Pons (tissue), 1 donor: ENCODE measurements around the gene YBX2.
A peak's percentile ranks its signal among the peaks of the same experiment; 100 is the strongest.

Source experiments
- DNase-seq: peaks from one replicate; pipeline ENCODE4 v3.0.0-alpha.2; 2016; ENCODE audit warnings: low spot score

Gene YBX2

DNA sequence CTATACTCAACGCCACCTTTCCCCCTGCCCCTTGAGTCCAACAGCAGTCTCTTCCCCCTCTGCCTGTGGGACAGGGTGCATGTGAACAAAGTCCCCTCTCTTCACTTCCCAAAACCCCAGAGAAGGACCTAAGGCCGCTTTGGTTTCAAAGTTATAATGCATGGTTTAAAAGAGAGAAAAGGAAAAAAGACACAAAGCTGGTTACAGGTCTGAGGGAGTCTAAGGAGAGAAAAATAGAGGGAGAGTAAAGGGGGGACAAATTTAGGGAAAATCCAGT, 51.0 kb downstream of the YBX2 start:
- no peak for DNase-seq

DNA sequence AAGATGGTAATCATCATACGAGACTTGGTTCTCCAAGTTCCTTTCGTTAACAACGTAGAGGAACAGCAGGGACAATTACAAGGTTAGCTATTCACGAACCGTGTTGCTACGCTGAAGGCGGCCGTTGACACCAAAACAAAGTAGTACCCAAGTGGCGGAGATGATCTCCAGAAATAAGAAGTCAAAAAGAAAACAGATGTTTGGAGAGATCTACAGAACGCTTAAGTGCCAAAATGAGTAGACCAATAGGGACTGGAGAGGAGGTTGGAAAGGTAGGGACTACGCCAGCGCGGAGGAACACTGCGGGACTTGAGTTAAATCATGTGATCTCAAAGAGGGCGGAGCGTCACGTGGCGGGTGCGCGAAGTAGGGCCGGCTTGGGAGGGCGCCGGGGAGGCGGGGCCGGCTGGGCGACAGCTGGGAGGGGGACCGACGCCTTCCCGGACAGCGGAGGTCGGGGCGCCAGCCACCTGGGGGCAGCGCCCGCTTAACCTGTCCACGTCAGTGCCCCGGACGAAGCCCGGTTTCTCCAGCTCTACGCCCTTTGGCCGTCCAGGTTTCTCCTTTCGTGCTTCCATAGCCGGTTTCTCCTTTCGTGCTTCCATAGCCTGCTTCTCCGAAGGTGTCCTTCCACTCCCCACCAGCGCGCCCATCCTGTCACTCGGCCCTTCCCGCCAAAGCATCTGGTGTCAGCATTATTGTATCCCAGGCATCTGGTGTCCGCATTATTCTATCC, 51.6 kb downstream of the YBX2 start:
- DNase-seq = peak; percentile 94

DNA sequence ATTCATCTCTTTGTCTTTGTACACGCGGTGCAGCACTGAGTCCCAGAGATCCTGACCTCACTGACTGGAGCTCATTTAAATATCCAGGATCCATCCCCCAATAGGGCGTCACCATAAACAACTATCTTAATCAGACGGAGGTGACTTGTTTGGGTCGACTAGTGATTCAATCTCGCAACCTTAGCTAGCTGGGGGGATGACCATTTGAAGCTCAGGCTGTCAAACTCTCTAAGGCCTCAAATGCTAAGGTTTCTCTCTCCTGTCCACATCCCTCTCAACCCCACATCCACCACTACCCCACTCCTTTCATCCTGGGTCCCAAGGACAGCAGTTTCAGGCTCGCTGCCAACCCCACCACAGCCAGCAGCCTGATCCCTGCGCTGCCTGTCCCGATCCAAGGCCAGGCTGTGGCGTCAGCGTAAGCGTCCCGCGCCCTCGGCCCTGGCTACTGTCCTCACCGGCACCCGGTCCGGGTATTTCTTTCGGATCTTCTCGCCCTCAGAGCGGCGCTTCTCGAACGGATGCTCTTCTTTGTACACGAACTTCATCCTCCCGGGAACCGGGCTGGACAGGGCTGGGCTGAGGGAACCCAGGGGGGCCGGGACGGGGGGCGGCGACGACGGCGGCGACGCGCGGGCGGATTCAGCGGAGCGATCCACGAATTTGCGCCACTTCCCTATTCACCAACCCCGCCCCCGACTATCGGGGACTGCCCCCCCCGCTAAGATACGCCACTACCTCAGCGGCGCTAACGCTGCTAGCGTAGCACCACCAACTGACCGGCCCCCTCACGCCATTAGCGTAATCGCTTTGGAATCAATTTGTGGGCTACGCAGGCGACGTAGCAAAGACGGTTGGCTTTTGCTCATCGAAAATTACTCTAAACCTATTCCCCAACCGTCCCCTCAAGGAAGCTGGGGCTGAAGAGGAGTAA, 52.4 kb downstream of the YBX2 start, which contains the start of gene GABARAP:
Gene GABARAP (minus strand): TSS at position 667 of the 934 bp plus-strand sequence. CDS start 119 bp downstream, at position 548.
- DNase-seq = peak; percentile 94

DNA sequence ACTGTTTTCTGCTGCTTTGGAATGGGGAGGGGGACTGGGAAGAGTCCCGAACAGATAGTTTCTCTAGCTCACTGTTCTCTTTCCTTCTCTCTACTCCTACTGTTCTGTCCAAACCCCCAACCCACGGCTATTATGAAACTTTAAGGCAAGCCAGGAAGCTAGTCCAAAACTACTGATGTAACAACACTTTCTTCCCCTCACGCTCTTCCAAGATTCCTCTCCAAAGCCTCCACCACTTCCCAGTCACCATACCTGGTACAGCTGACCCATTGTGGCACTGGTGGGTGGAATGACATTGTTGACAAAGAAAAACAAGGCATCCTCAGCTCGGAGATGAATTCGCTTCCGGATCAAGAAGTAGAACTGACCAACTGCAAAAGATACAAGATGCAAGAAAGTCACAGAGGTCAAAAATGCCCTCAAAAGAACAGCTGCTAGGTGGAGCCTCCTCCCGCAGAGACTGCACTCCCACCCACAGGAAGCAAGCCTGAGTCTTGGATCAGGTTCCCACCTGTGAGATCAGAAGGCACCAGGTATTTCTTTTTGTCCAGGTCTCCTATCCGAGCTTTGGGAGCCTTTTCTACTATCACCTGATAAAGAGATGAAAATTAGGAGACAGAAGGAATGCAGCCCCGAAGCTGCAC, 53.2 kb downstream of the YBX2 start:
- DNase-seq = peak; percentile 21

DNA sequence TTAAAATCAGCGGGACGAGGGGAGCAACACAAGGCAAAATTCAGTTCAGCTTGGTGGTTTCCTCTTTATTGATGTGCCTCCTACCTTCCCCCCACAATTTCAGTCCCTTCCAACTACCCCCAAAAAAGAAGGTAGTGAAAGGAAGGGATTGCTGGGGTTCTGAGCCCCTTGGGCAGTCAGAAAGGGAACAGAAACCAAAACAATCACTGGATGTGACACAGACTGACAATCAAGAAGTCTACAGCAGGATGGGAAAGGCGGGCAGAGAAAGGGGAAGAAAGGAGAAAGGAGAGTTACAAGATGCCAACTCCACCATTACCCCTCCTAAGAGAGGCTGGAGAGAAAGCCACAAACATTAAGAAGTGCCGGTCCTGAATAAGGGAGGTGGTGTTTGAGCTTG, 54.1 kb downstream of the YBX2 start:
- peak; percentile 83 for DNase-seq

DNA sequence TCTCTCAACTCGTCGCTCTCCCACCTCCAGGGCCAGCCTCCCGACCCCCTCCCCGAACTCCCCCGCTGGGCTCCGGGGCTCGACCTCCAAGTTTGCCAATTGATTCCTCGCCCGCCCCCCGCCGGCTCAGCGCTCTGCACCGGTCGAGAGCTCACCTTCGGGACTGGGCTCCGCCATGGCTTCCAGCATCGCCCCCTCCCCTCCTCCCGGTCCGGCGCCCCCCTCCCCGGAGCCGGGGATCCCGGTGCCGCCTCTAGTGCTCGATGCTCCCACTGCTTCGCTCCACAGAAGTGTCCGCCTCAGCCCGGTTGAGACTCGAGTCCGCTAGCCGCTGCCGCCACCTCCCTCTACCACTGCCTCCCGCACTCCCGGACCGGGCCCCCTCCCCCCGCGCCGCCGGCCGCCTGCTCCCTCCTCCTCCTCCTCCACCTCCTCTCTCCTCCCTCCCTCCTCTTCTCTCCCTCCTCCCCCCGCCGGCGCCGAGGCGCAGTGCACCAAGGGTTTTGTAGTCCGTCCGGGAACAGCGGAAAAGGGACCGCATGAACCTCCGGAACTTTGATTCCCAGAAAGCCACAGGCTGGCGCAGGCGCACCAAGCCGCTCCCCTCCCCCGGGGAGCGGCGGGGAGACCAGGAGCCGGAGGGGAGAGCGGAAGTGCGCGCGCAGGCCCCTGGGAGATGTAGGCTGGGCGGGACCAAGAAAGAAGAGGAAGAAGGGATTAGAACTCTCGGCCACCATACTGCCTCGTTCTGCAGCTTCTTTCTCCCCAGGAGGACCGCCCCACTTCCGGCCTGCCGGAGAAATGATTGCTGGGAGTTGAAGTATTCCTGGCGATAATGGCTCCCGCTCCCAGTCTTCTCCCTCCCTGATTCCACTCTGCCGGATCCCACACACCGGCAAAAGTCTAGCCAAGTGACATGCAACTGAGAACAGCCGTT, 55.1 kb downstream of the YBX2 start, which contains the start of gene PHF23:
Gene PHF23 (minus strand): TSS at position 367 of the 937 bp plus-strand sequence. CDS start 178 bp downstream, at position 189.
- peak; percentile 100 for DNase-seq

DNA sequence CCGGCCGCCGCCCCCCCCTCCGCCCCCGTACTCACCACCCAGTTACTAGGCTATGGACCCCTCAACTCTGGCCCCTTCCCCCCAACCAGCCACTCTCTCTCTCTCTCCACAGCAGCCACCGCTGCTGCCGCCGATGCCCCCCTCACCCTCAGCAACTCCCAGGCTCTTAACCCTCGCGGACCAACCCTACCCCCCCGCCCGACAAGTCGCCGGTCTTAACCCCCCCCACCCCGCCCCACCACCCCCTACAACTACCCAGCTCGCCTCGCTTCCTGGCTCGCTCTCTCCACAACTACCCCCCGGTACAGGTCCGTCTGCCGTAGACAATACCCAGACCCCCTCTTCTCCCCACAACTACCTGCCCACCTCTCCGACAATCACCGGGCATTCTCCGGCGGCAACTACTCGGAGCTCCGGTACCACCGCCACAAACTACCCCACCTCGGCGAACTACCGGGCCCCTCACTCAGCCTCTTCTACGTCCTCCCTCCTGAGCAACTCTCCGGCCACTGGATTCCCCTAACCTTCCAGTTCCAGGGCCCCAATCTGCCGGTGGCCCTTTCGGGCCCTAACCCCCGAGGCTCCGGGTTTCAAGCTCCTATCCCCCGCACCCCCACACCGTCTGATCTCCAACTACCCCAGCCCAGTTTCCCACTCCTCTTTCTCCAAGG, 55.9 kb downstream of the YBX2 start:
- DNase-seq = peak; percentile 14
